Left renal pelvis (tissue), 4 donors: Measurements from ENCODE around the gene C1orf87. TPM values are rescaled to one million over a fixed set of nuclear protein-coding genes. Genes with fewer than 3 reads are reported as not detected.
A peak's percentile ranks its signal among the peaks of the same experiment; 100 is the strongest.

Experiments
- DNase-seq, 4 donors: peaks; one replicate each; pipeline ENCODE4 v3.0.0-alpha.2; 2013; ENCODE audit warnings: low read depth in 4 of 4, low spot score in 3 of 4
- polyA plus RNA-seq, 4 donors: library from polyadenylated mRNA; unstranded; fragments of 120-200 nt; gene quantifications; one replicate each; pipeline ENCODE4 v1.2.1, GENCODE V29; 2013; ENCODE audit not compliant: insufficient read length in 4 of 4

Gene C1orf87
- polyA plus RNA-seq: under 1 TPM in 3 of 4 donors, not detected in 1; 0.11 to 0.50 (median 0.34) TPM

- no peak for DNase-seq
Observed at GRCh38 chr1:60073605-60074278, at the start of gene C1orf87. C1orf87 (minus strand) TSS chr1:60073770; CDS start chr1:60072643, 1,127 bp downstream.

GRCh38 chr1:60118085-60118484 is 44.5 kb upstream of the C1orf87 start:
- no peak for DNase-seq

GRCh38 chr1:60114745-60115318 is 41.3 kb upstream of the C1orf87 start:
- no peak for DNase-seq

GRCh38 chr1:60113596-60113995 is 40.0 kb upstream of the C1orf87 start:
- DNase-seq: no peak

GRCh38 chr1:60113028-60113427 is 39.5 kb upstream of the C1orf87 start:
- no peak for DNase-seq

GRCh38 chr1:60111716-60112115 is 38.1 kb upstream of the C1orf87 start:
- no peak for DNase-seq

- DNase-seq: no peak
Observed at GRCh38 chr1:60111118-60111517, 37.5 kb upstream of the C1orf87 start.

GRCh38 chr1:60108196-60108595 is 34.6 kb upstream of the C1orf87 start:
- DNase-seq: peak; percentile 26 to 67 (median 52)

- DNase-seq: no peak
Observed at GRCh38 chr1:60103186-60103585, 29.6 kb upstream of the C1orf87 start.

GRCh38 chr1:60102267-60103061 is 28.9 kb upstream of the C1orf87 start:
- no peak for DNase-seq

- no peak for DNase-seq
Observed at GRCh38 chr1:60101516-60101915, 27.9 kb upstream of the C1orf87 start.

- no peak for DNase-seq
Observed at GRCh38 chr1:60091195-60091715, 17.7 kb upstream of the C1orf87 start.

- no peak for DNase-seq
Observed at GRCh38 chr1:60090655-60091054, 17.1 kb upstream of the C1orf87 start.

GRCh38 chr1:60088620-60089155 is 15.1 kb upstream of the C1orf87 start:
- DNase-seq: no peak

GRCh38 chr1:60087681-60088080 is 14.1 kb upstream of the C1orf87 start:
- DNase-seq: no peak

GRCh38 chr1:60078182-60078581 is 4.6 kb upstream of the C1orf87 start:
- DNase-seq: no peak

- no peak for DNase-seq
Observed at GRCh38 chr1:60071296-60071695, 2.3 kb downstream of the C1orf87 start.

GRCh38 chr1:60069691-60070090 is 3.9 kb downstream of the C1orf87 start:
- no peak for DNase-seq

GRCh38 chr1:60068393-60069045 is 5.1 kb downstream of the C1orf87 start:
- no peak for DNase-seq

GRCh38 chr1:60066001-60066400 is 7.6 kb downstream of the C1orf87 start:
- no peak for DNase-seq

- no peak for DNase-seq
Observed at GRCh38 chr1:60065199-60065598, 8.4 kb downstream of the C1orf87 start.
